GM12865 (cell line): ENCODE measurements around the gene HSD17B3.

Experiments used
- DNase-seq: peaks from one replicate; pipeline ENCODE4 v3.0.0; 2010; ENCODE audit warnings: low read depth
- H3K4me3 ChIP-seq: 2 replicates; pipeline ENCODE4 v1.5.1; 2011; ENCODE audit warnings: mild to moderate bottlenecking, low read depth, low read length, control low read depth
- TF ChIP-seq, protein P1 (sequence below): IDR thresholded peaks from 2 replicates; pipeline ENCODE4 v1.5.1; 2011; ENCODE audit warnings: low read length, control low read depth, low read depth, inconsistent platforms; ENCODE audit not compliant: insufficient read depth; ENCODE audit errors: missing control alignments

The HSD17B3 gene

DNA sequence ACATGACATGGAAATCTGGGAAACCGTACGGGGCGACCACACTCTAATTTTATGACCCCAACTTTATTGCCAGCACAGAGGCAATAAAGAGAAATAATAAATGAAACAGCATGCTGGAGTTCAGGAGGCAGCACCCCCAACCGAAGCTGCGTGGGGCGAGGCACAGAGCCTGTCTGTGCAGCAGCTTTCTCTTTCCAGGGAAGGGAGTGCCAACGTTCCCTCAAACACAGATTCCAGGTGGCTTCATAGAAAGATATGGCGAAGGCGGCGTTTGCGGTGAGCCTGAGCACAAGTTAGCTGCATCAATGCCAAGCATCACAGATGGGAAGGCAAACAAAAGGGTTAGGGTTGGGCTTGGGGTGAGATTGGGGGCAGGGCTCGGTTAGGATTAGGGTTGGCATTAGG lies 114.8 kb downstream of the HSD17B3 start:
- TF ChIP-seq, protein P1, sequence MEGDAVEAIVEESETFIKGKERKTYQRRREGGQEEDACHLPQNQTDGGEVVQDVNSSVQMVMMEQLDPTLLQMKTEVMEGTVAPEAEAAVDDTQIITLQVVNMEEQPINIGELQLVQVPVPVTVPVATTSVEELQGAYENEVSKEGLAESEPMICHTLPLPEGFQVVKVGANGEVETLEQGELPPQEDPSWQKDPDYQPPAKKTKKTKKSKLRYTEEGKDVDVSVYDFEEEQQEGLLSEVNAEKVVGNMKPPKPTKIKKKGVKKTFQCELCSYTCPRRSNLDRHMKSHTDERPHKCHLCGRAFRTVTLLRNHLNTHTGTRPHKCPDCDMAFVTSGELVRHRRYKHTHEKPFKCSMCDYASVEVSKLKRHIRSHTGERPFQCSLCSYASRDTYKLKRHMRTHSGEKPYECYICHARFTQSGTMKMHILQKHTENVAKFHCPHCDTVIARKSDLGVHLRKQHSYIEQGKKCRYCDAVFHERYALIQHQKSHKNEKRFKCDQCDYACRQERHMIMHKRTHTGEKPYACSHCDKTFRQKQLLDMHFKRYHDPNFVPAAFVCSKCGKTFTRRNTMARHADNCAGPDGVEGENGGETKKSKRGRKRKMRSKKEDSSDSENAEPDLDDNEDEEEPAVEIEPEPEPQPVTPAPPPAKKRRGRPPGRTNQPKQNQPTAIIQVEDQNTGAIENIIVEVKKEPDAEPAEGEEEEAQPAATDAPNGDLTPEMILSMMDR, result no peak
- DNase-seq, result no peak
- H3K4me3 ChIP-seq, result no peak overlapping the region

DNA sequence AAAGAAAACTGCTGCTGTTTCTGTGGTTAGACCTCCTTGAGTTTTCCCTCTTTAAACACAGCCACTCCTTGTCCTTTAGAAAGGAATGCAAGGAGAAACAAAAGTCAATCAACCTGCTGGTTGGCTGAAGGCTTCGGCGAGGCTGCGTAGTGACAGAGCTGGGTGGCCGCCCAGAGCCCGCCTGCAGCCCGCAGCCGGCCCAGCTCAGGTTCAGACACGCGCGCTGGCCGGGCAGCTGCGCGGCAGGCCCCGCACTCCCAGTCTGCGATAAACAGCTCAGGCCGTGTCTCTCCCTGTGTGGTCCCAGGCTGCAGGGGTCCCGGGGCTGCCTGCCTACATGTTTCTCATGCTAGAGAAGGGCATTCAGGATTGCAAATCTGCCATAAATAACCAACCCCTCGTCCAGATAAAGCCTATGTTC lies 115.4 kb downstream of the HSD17B3 start:
- no peak for DNase-seq
- H3K4me3 ChIP-seq, result no peak overlapping the region

DNA sequence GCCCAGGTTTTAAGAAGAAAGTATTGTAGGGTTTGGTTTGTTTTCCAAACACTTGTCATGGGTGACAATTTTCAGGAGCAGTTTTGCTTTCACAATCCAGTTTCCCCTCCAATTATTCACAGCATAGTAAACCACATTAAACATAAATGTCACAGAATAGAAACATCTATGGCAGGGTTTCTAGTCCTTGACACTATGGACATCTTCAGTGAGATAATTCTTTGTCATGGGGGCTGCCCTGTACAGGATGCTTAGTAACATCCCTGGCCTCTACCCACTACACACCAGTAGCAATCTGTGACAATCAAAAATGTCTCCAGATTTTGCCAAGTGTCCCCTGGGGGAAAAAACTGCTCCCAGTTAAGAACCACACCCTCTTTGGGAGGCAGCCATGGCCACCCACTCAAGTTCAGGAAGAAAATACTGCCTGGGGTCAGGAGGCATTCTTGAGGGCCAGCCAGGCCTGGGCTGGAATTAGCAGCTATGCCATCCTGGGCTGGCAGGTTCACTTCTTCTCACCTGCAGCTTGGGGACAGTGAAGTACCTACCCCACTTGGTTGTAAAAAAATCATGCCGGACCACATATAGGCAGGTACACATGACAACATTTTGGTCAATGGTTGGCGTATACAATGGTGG lies 116.3 kb downstream of the HSD17B3 start:
- no peak for DNase-seq
- no peak overlapping the region for H3K4me3 ChIP-seq
- TF ChIP-seq, protein P1, result no peak

More for the DNA sequence above, 115.4 kb downstream of the HSD17B3 start:
- TF ChIP-seq, protein P1, result no peak
